HEK293 (cell line): ENCODE results near the gene FBP1.

Experiments
- CTCF ChIA-PET: fragments of 350-600 bp; formaldehyde crosslinking; extraction: SDS; loops from one replicate; lab custom pipeline; 2021; ENCODE audit warnings: antibody characterized with exemption; lab: Yijun Ruan, JAX
- POLR2A ChIA-PET: fragments of 300-600 bp; formaldehyde crosslinking; extraction: SDS; loops from one replicate; lab custom pipeline; 2020; ENCODE audit warnings: antibody characterized with exemption, inconsistent platforms; lab: Yijun Ruan, JAX
- H3K27ac ChIP-seq: fragments of 200-500 bp; sonication (Bioruptor generic); 2 replicates; pipeline ENCODE4 v1.5.1; 2014; ENCODE audit warnings: low read depth, low read length, control low read depth, inconsistent platforms; ENCODE audit errors: extremely low read depth
- H3K36me3 ChIP-seq, 2 experiments: fragments of 200-500 bp in 1 of 2; sonication (Bioruptor generic) in 1 of 2; 1 replicate in 1 of 2; 2 replicates in 1 of 2; pipeline ENCODE4 v1.5.1; 2014 to 2017; ENCODE audit warnings: inconsistent platforms in 2 of 2, low read length in 2 of 2; ENCODE audit not compliant: control insufficient read depth in 2 of 2, insufficient read depth in 1 of 2
- H3K4me1 ChIP-seq: fragments of 200-500 bp; sonication (Bioruptor generic); 2 replicates; pipeline ENCODE4 v1.5.1; 2014; ENCODE audit warnings: mild to moderate bottlenecking, low read length, inconsistent platforms; ENCODE audit not compliant: control insufficient read depth, insufficient read depth
- H3K4me3 ChIP-seq: 2 replicates; pipeline ENCODE4 v1.5.1; 2011; ENCODE audit warnings: low read depth, mild to moderate bottlenecking, control low read depth, low read length, moderate library complexity
- H3K9me3 ChIP-seq: fragments of 200-500 bp; sonication (Bioruptor generic); 2 replicates; pipeline ENCODE4 v1.5.1; 2014; ENCODE audit warnings: low read depth, low read length, inconsistent platforms; ENCODE audit not compliant: control insufficient read depth, insufficient read depth
- ATF2 ChIP-seq: fragments of 450-650 bp; formaldehyde crosslinking; IDR thresholded peaks from 2 replicates; pipeline ENCODE4 v1.5.1; 2016; ENCODE audit warnings: missing biosample characterization, missing genetic modification characterization, low read depth
- BCL11B ChIP-seq: fragments of 450-650 bp; formaldehyde crosslinking; IDR thresholded peaks from 2 replicates; pipeline ENCODE4 v1.5.1; 2016; ENCODE audit warnings: low read depth, missing biosample characterization, missing genetic modification characterization
- IKZF3 ChIP-seq: fragments of 450-650 bp; IDR thresholded peaks from 2 replicates; pipeline ENCODE4 v1.5.0; 2018; ENCODE audit warnings: missing biosample characterization, mild to moderate bottlenecking, missing genetic modification characterization, moderate library complexity
- PRDM6 ChIP-seq: fragments of 450-650 bp; formaldehyde crosslinking; IDR thresholded peaks from 2 replicates; pipeline ENCODE4 v1.5.1; 2017; ENCODE audit warnings: missing biosample characterization, missing genetic modification characterization
- SP2 ChIP-seq: fragments of 450-650 bp; formaldehyde crosslinking; IDR thresholded peaks from 2 replicates; pipeline ENCODE4 v1.5.1; 2016; ENCODE audit warnings: missing biosample characterization, missing genetic modification characterization
- SP7 ChIP-seq: fragments of 450-650 bp; formaldehyde crosslinking; IDR thresholded peaks from 2 replicates; pipeline ENCODE4 v1.5.1; 2016; ENCODE audit warnings: missing biosample characterization, missing genetic modification characterization
- YY1 ChIP-seq: fragments of 450-650 bp; formaldehyde crosslinking; IDR thresholded peaks from 2 replicates; pipeline ENCODE4 v1.5.1; 2018; ENCODE audit warnings: missing biosample characterization, missing genetic modification characterization
- YY2 ChIP-seq: fragments of 450-650 bp; formaldehyde crosslinking; IDR thresholded peaks from 2 replicates; pipeline ENCODE4 v1.5.1; 2016; ENCODE audit warnings: missing biosample characterization, missing genetic modification characterization
- ZBTB1 ChIP-seq: fragments of 450-650 bp; formaldehyde crosslinking; IDR thresholded peaks from 2 replicates; pipeline ENCODE4 v1.5.1; 2016; ENCODE audit warnings: missing biosample characterization, missing genetic modification characterization
- ZFHX2 ChIP-seq: fragments of 450-650 bp; formaldehyde crosslinking; conservative IDR thresholded peaks from 2 replicates; pipeline ENCODE4 v1.5.1; 2016; ENCODE audit warnings: missing biosample characterization, missing genetic modification characterization
- ZNF112 ChIP-seq: fragments of 450-650 bp; formaldehyde crosslinking; IDR thresholded peaks from 2 replicates; pipeline ENCODE4 v1.5.0; 2017; ENCODE audit warnings: missing biosample characterization, missing genetic modification characterization
- ZNF138 ChIP-seq: fragments of 450-650 bp; formaldehyde crosslinking; IDR thresholded peaks from 2 replicates; pipeline ENCODE4 v1.5.1; 2016; ENCODE audit warnings: missing biosample characterization, missing genetic modification characterization, borderline replicate concordance
- ZNF175 ChIP-seq: fragments of 450-650 bp; formaldehyde crosslinking; IDR thresholded peaks from 2 replicates; pipeline ENCODE4 v1.5.1; 2016; ENCODE audit warnings: missing biosample characterization, missing genetic modification characterization
- ZNF2 ChIP-seq: fragments of 450-650 bp; formaldehyde crosslinking; IDR thresholded peaks from 2 replicates; pipeline ENCODE4 v1.5.1; 2016; ENCODE audit warnings: missing biosample characterization, missing genetic modification characterization
- ZNF211 ChIP-seq: fragments of 450-650 bp; formaldehyde crosslinking; IDR thresholded peaks from 2 replicates; pipeline ENCODE4 v1.5.1; 2016; ENCODE audit warnings: low read depth, missing biosample characterization, missing genetic modification characterization
- ZNF239 ChIP-seq: fragments of 450-650 bp; formaldehyde crosslinking; IDR thresholded peaks from 2 replicates; pipeline ENCODE4 v1.5.1; 2016; ENCODE audit warnings: missing biosample characterization, missing genetic modification characterization
- ZNF292 ChIP-seq: fragments of 450-650 bp; formaldehyde crosslinking; IDR thresholded peaks from 2 replicates; pipeline ENCODE4 v1.5.1; 2016; ENCODE audit warnings: low read depth, missing biosample characterization, missing genetic modification characterization, borderline replicate concordance
- ZNF366 ChIP-seq: fragments of 450-650 bp; formaldehyde crosslinking; conservative IDR thresholded peaks from 2 replicates; pipeline ENCODE4 v1.5.1; 2016; ENCODE audit warnings: missing biosample characterization, missing genetic modification characterization
- ZNF37A ChIP-seq: fragments of 450-650 bp; IDR thresholded peaks from 2 replicates; pipeline ENCODE4 v1.5.1; 2018; ENCODE audit warnings: missing biosample characterization, missing genetic modification characterization
- ZNF488 ChIP-seq: fragments of 450-650 bp; formaldehyde crosslinking; IDR thresholded peaks from 2 replicates; pipeline ENCODE4 v1.5.1; 2016; ENCODE audit warnings: missing biosample characterization, missing genetic modification characterization
- ZNF510 ChIP-seq: fragments of 450-650 bp; formaldehyde crosslinking; IDR thresholded peaks from 2 replicates; pipeline ENCODE4 v1.5.1; 2018; ENCODE audit warnings: mild to moderate bottlenecking, missing genetic modification characterization, missing biosample characterization; ENCODE audit not compliant: insufficient replicate concordance
- ZNF560 ChIP-seq: fragments of 450-650 bp; formaldehyde crosslinking; IDR thresholded peaks from 2 replicates; pipeline ENCODE4 v1.5.1; 2017; ENCODE audit warnings: missing biosample characterization, missing genetic modification characterization, borderline replicate concordance
- ZNF777 ChIP-seq: fragments of 450-650 bp; formaldehyde crosslinking; IDR thresholded peaks from 2 replicates; pipeline ENCODE4 v1.5.1; 2017; ENCODE audit warnings: missing biosample characterization, missing genetic modification characterization, borderline replicate concordance

FBP1 gene

GRCh38 chr9:94639061-94639998 lies at the start of gene FBP1:
TSS of gene FBP1 (minus strand) at chr9:94639518. CDS start at chr9:94639310, 208 bp downstream.
- ChIA-PET POLR2A (no interaction called here), CTCF (interaction anchor here (1.3 kb wide), 1 partner anchor 489 kb away, joined by 3 read pairs; no protein-coding TSS in a partner anchor)
- H3K36me3 ChIP-seq = no peaks in the 10 kb centered on the region
- TF ChIP-seq ZNF488 (tag by site-specific recombination) (no peak), SP2 (tag by site-specific recombination) (no peak), SP7 (tag by site-specific recombination) (no peak), ATF2 (tag by site-specific recombination) (no peak), ZBTB1 (no peak), ZNF37A (no peak), YY1 (tag by site-specific recombination) (no peak), ZNF138 (tag by site-specific recombination) (no peak), ZNF239 (tag by site-specific recombination) (no peak), ZNF560 (tag by site-specific recombination) (no peak), ZFHX2 (tag by site-specific recombination) (no peak), ZNF366 (tag by site-specific recombination) (no peak), ZNF175 (tag by site-specific recombination) (no peak), ZNF112 (tag by site-specific recombination) (no peak), YY2 (tag by site-specific recombination) (no peak), BCL11B (no peak), ZNF510 (tag by site-specific recombination) (no peak), ZNF292 (tag by site-specific recombination) (no peak)
- H3K9me3 ChIP-seq = no peaks in the 10 kb centered on the region
- no peak within 1 kb of the TSS for H3K27ac ChIP-seq
- no peak within 1 kb of the TSS for H3K4me3 ChIP-seq
- no peaks in the 10 kb centered on the region for H3K4me1 ChIP-seq

GRCh38 chr9:94687451-94687850 lies 48.1 kb upstream of the FBP1 start:
- no peaks in the 10 kb centered on the region for H3K9me3 ChIP-seq
- ChIA-PET POLR2A (no interaction called here), CTCF (no interaction called here)
- H3K4me1 ChIP-seq = no peaks in the 10 kb centered on the region
- TF ChIP-seq ZNF239 (tag by site-specific recombination) (no peak), ZNF2 (tag by site-specific recombination) (no peak), IKZF3 (no peak), ZNF777 (no peak), ZNF211 (tag by site-specific recombination) (no peak), PRDM6 (no peak)
- no peak overlapping the region for H3K27ac ChIP-seq
- H3K36me3 ChIP-seq = no peaks in the 10 kb centered on the region
- no peak overlapping the region for H3K4me3 ChIP-seq
